AG04449 (cell line): ENCODE data around the gene OPA3.
A peak's percentile ranks its signal among the peaks of the same experiment; 100 is the strongest.
"Not testable (repeated sequence)": the region's sequence is repeated elsewhere in the genome, so short reads cannot be mapped to it uniquely, and the experiment has no call there.

Source experiments
- CTCF ChIA-PET: fragments of 350-600 bp; formaldehyde crosslinking; extraction: SDS; loops from one replicate; lab custom pipeline; 2021; ENCODE audit warnings: antibody characterized with exemption; lab: Yijun Ruan, JAX
- POLR2A ChIA-PET: fragments of 400-600, 350-600 bp; formaldehyde crosslinking; extraction: SDS; loops from one replicate; lab custom pipeline; 2020; ENCODE audit warnings: antibody characterized with exemption, inconsistent platforms; lab: Yijun Ruan, JAX
- DNase-seq: peaks from one replicate; pipeline ENCODE4 v3.0.0-alpha.2; 2010; ENCODE audit warnings: low read depth, low spot score
- H3K4me3 ChIP-seq: 2 replicates; pipeline ENCODE4 v1.5.1; 2011; ENCODE audit warnings: low read depth, mild to moderate bottlenecking, control low read depth, low read length
- CTCF ChIP-seq: IDR thresholded peaks from one replicate; pipeline ENCODE4 v1.5.1; 2011; ENCODE audit warnings: mild to moderate bottlenecking, moderate library complexity, low read length, control low read depth, inconsistent platforms; ENCODE audit not compliant: insufficient read depth; ENCODE audit errors: missing control alignments

OPA3 gene

GRCh38 chr19:45515807-45516401 lies 68.7 kb downstream of the OPA3 start:
- no peak for DNase-seq
- ChIA-PET CTCF (interaction anchor here (0.7 to 1.8 kb wide), 6 partner anchors 8 to 284 kb away, joined by 3 to 6 read pairs (median 4); no protein-coding TSS in a partner anchor), POLR2A (interaction anchor here (1.2 kb wide), 1 partner anchor 176 kb away, joined by 3 read pairs; the partner anchor contains the start of genes QPCTL and SNRPD2)
- no peak overlapping the region for H3K4me3 ChIP-seq
- no peak for TF ChIP-seq CTCF

GRCh38 chr19:45515081-45515624 lies 69.4 kb downstream of the OPA3 start:
- POLR2A ChIA-PET, result interaction anchor here (1.2 kb wide), 1 partner anchor 177 kb away, joined by 3 read pairs; the partner anchor contains the start of genes QPCTL and SNRPD2
- no peak for DNase-seq
- CTCF ChIA-PET, result interaction anchor here (0.7 to 1.8 kb wide), 6 partner anchors 9 to 284 kb away, joined by 3 to 6 read pairs (median 3); partner anchors contain the start of gene QPCTL
- no peak for TF ChIP-seq CTCF
- no peak overlapping the region for H3K4me3 ChIP-seq

GRCh38 chr19:45514376-45515051 lies 70.1 kb downstream of the OPA3 start:
- no peak overlapping the region for H3K4me3 ChIP-seq
- TF ChIP-seq CTCF, result no peak
- no peak for DNase-seq
- POLR2A ChIA-PET, result no interaction called here
- CTCF ChIA-PET, result interaction anchor here (0.7 to 1.8 kb wide), 7 partner anchors 10 to 285 kb away, joined by 3 to 6 read pairs (median 3); partner anchors contain the start of gene QPCTL

- no peak for DNase-seq
- ChIA-PET CTCF (interaction anchor here (0.5 to 1.6 kb wide), 3 partner anchors 28 to 256 kb away, joined by 3 to 4 read pairs (median 3); partner anchors contain the start of gene SIX5), POLR2A (no interaction called here)
- no peak for TF ChIP-seq CTCF
- H3K4me3 ChIP-seq, result no peak overlapping the region
These were observed 71.6 kb downstream of the OPA3 start for GRCh38 chr19:45512881-45513483.

- no peak for TF ChIP-seq CTCF
- ChIA-PET POLR2A (no interaction called here), CTCF (interaction anchor here (1.1 to 2.2 kb wide), 5 partner anchors 11 to 72 kb away, joined by 3 to 7 read pairs (median 6); no protein-coding TSS in a partner anchor)
- no peak for DNase-seq
- no peak overlapping the region for H3K4me3 ChIP-seq
These were observed 73.5 kb downstream of the OPA3 start for GRCh38 chr19:45511074-45511473.

- POLR2A ChIA-PET, DNase-seq: not testable (repeated sequence)
- peak overlapping the region; percentile 8; the same call in 1 of the 2 replicates for H3K4me3 ChIP-seq
- CTCF ChIA-PET, result interaction anchor here (1.0 to 2.2 kb wide), 6 partner anchors 12 to 71 kb away, joined by 3 to 7 read pairs (median 6); no protein-coding TSS in a partner anchor
These were observed 74.2 kb downstream of the OPA3 start for GRCh38 chr19:45510352-45510751.
